Activated CD8-positive, alpha-beta memory T cell treated with anti-CD3 and anti-CD28 coated beads, Interleukin-2, amount 10 ng/mL, durations not matched to agents 7 days and 5 days (primary cell): ENCODE measurements around the gene TNFRSF17. TPM values are rescaled to one million over a fixed set of nuclear protein-coding genes. Genes with fewer than 3 reads are reported as not detected.
A peak's percentile ranks its signal among the peaks of the same experiment; 100 is the strongest.
"Not testable (repeated sequence)": the region's sequence is repeated elsewhere in the genome, so short reads cannot be mapped to it uniquely, and the experiment has no call there.

Source experiments
- ATAC-seq: fragments of 150-1000 bp; cut with Tn5 transposase; one replicate; pipeline ENCODE4 v1.10.0; 2021; ENCODE audit warnings: moderate library complexity
- CTCF ChIA-PET: fragments of 350-600 bp; sonication (Branson Sonifier 250); formaldehyde crosslinking; loops from one replicate; lab custom pipeline; 2021; ENCODE audit warnings: antibody characterized with exemption; lab: Charles Lee
- DNase-seq: peaks from one replicate; pipeline ENCODE4 v3.0.0-alpha.2; 2020
- H3K27ac Mint-ChIP-seq: one replicate; pipeline ENCODE4 v1.8.0; 2021; ENCODE audit warnings: mild to moderate bottlenecking, mixed read lengths
- H3K27me3 Mint-ChIP-seq: one replicate; pipeline ENCODE4 v1.8.0; 2021; ENCODE audit warnings: mixed read lengths
- H3K36me3 Mint-ChIP-seq: one replicate; pipeline ENCODE4 v1.8.0; 2021; ENCODE audit warnings: mild to moderate bottlenecking, mixed read lengths
- H3K4me1 Mint-ChIP-seq: one replicate; pipeline ENCODE4 v1.8.0; 2021; ENCODE audit warnings: mixed read lengths
- H3K4me3 Mint-ChIP-seq: one replicate; pipeline ENCODE4 v1.8.0; 2021; ENCODE audit warnings: mild to moderate bottlenecking, moderate library complexity, mixed read lengths
- H3K9me3 Mint-ChIP-seq: one replicate; pipeline ENCODE4 v1.8.0; 2022; ENCODE audit warnings: low read depth, mixed read lengths
- total RNA-seq, 2 experiments: library from RNA; stranded (reverse); gene quantifications; one replicate each; pipeline ENCODE4 v1.2.3, GENCODE V29; 2021

TNFRSF17 gene
- total RNA-seq: not detected

DNA sequence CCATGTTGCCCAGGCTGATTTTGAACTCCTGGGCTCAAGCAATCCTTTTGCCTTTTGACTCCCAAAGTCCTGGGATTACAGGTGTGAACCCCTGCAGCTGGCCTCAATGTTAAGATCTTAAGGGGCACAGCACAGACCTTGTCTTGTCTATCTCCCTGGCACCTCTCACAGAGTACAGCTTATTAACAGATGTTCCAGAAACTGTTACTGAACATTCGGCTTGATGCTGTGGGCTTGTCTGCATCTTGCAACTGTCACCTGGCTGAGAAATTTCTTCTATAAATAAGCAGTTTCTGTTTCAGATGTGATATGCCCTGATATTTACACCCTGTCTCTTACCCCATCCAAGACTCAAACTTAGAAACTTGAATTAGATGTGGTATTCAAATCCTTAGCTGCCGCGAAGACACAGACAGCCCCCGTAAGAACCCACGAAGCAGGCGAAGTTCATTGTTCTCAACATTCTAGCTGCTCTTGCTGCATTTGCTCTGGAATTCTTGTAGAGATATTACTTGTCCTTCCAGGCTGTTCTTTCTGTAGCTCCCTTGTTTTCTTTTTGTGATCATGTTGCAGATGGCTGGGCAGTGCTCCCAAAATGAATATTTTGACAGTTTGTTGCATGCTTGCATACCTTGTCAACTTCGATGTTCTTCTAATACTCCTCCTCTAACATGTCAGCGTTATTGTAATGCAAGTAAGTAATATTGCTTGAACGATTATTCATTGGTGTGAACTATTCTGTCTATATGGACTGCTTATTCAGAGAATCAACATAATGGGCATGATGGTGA lies at the start of gene TNFRSF17:
TSS of gene TNFRSF17 (plus strand) at position 450 of the 791 bp plus-strand sequence. CDS start at position 565, 115 bp downstream.
- ATAC-seq (no peak), DNase-seq (no peak)
- no peaks in the 10 kb centered on the region for H3K9me3 Mint-ChIP-seq
- H3K27ac Mint-ChIP-seq: no peak within 1 kb of the TSS
- no peaks in the 10 kb centered on the region for H3K36me3 Mint-ChIP-seq
- H3K4me3 Mint-ChIP-seq: no peak within 1 kb of the TSS
- H3K27me3 Mint-ChIP-seq: peaks cover 13% of the 10 kb centered on the region
- CTCF ChIA-PET: interaction anchor here (2.0 kb wide), 1 partner anchor 12 kb away, joined by 5 read pairs; the partner anchor contains the start of gene SNX29
- H3K4me1 Mint-ChIP-seq: peaks cover 7% of the 10 kb centered on the region

DNA sequence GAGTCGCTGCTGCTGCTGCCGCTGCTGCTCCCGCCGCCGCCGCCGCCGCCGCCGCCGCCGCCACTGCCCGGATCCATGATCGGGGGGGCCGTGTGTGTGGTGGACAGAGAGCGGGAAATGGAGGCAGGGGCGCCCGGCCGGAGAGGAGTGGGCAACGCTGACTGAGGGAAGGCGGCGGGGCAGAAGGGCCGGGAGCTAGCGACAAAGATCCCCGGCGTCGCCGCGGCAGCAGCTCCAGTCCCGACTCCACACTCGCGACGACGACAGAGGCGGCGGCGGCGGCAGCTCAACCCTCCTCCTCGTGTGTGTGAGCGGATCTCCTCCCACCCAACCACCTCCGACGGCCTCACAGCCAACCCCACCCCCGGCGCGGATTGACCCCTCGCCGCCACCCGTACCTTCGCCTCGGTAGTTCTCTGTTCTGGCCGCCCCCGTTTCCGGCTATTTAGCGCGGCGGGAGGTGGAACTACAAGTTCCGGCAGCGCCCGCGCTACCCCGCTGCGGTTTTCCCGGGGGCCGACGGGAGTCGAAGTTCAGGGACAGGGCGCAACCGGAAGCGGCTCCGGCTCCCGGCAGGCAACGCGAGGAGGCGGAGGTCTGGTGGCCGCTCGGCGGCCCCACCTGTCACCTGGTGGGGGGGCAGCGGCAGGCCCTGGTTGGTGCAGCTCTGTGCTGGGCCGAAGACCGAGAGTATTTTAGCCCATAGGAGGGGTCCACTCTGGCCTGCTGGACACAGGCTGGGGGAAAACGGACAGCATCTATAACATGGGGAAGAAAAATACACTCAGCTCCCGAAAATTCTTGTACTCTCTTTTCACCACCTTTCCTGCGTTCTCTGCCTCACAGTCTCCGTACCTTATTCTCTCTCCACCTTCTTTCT lies 49.1 kb upstream of the TNFRSF17 start, which contains the start of gene GSPT1:
TSS of gene GSPT1 (minus strand) at position 313 of the 880 bp plus-strand sequence. CDS start at position 77, 236 bp downstream.
- Mint-ChIP-seq H3K36me3 (peaks cover 15% of the 10 kb centered on the region), H3K4me3 (peak within 1 kb of the TSS; percentile 95), H3K4me1 (peaks cover 32% of the 10 kb centered on the region), H3K9me3 (no peaks in the 10 kb centered on the region), H3K27me3 (peaks cover 10% of the 10 kb centered on the region), H3K27ac (peak within 1 kb of the TSS; percentile 95)
- ATAC-seq (peak; percentile 94), DNase-seq (peak; percentile 100)
- CTCF ChIA-PET: interaction anchor here (1.0 to 1.6 kb wide), 3 partner anchors 10 to 119 kb away, joined by 3 to 8 read pairs (median 3); partner anchors contain the start of genes SNX29 and ZC3H7A

DNA sequence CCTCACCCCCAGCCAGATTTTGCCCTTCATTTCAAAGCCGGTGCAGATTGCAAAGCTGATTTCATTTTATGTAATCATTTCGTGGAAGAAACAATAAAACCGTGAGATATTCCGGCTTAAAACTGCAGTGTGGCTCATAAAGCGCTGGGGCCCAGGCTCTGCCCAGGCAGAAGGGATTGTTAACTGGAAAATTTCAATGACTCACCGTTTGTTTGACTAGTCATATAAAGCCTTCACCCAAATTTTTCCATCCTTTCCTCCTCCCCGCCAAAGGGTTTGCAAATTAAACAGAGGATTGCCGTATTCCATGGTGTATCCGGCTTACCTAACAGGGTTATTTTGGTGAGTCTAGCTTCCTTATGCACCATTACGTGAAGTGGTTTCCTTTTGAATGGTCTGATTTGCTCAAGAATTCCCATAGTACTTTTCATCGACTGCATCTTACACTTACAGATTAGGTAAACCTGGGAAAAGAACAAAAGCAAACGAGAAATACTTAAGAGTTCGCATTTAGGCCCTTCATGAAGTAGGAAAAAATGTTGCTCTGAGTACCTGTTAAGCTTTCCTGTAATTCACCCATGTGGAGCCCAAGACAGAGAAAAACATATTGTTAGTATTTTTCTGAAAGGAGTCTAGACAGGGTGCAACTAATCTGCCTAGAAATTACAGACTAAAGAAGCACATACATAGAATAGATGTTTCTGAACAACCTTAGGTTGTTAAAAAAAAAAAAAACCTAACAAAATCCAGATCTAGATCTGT lies 48.3 kb upstream of the TNFRSF17 start:
- H3K4me3 Mint-ChIP-seq: peak overlapping the region; percentile 85

GRCh38 chr16:11924046-11924445 lies 41.0 kb upstream of the TNFRSF17 start:
- H3K4me3 Mint-ChIP-seq, H3K9me3 Mint-ChIP-seq, H3K4me1 Mint-ChIP-seq, H3K36me3 Mint-ChIP-seq, ATAC-seq, DNase-seq, H3K27ac Mint-ChIP-seq, CTCF ChIA-PET, H3K27me3 Mint-ChIP-seq: not testable (repeated sequence)

More for the DNA sequence above, 48.3 kb upstream of the TNFRSF17 start:
- H3K27ac Mint-ChIP-seq: peak overlapping the region; percentile 92
- ATAC-seq: no peak
- CTCF ChIA-PET: interaction anchor here (1.6 kb wide), 1 partner anchor 119 kb away, joined by 8 read pairs; the partner anchor contains the start of gene ZC3H7A
- H3K9me3 Mint-ChIP-seq: no peaks in the 10 kb centered on the region
- H3K27me3 Mint-ChIP-seq: peaks cover 10% of the 10 kb centered on the region
- H3K4me1 Mint-ChIP-seq: peaks cover 28% of the 10 kb centered on the region
- H3K36me3 Mint-ChIP-seq: peaks cover 15% of the 10 kb centered on the region
- no peak for DNase-seq

GRCh38 chr16:11927350-11927749 lies 37.7 kb upstream of the TNFRSF17 start:
- H3K27me3 Mint-ChIP-seq, H3K4me3 Mint-ChIP-seq, H3K27ac Mint-ChIP-seq, ATAC-seq, H3K9me3 Mint-ChIP-seq, DNase-seq, H3K36me3 Mint-ChIP-seq, CTCF ChIA-PET, H3K4me1 Mint-ChIP-seq: not testable (repeated sequence)

- CTCF ChIA-PET, H3K27ac Mint-ChIP-seq, DNase-seq, H3K4me3 Mint-ChIP-seq, H3K9me3 Mint-ChIP-seq, H3K27me3 Mint-ChIP-seq, H3K4me1 Mint-ChIP-seq, ATAC-seq, H3K36me3 Mint-ChIP-seq: not testable (repeated sequence)
Measured at GRCh38 chr16:11941945-11942344, 23.1 kb upstream of the TNFRSF17 start, which contains the start of gene NPIPB2. NPIPB2 (minus strand) TSS chr16:11942045; CDS start chr16:11942045, 0 bp downstream.

- no peak overlapping the region for H3K4me3 Mint-ChIP-seq
- no peak overlapping the region for H3K27ac Mint-ChIP-seq
- H3K4me1 Mint-ChIP-seq: no peaks in the 10 kb centered on the region
- CTCF ChIA-PET: interaction anchor here (0.7 kb wide), 1 partner anchor 122 kb away, joined by 3 read pairs; no protein-coding TSS in a partner anchor
- DNase-seq (no peak), ATAC-seq (no peak)
- no peaks in the 10 kb centered on the region for H3K27me3 Mint-ChIP-seq
- no peaks in the 10 kb centered on the region for H3K36me3 Mint-ChIP-seq
- no peaks in the 10 kb centered on the region for H3K9me3 Mint-ChIP-seq
Measured at GRCh38 chr16:11946433-11946832, 18.6 kb upstream of the TNFRSF17 start.

DNA sequence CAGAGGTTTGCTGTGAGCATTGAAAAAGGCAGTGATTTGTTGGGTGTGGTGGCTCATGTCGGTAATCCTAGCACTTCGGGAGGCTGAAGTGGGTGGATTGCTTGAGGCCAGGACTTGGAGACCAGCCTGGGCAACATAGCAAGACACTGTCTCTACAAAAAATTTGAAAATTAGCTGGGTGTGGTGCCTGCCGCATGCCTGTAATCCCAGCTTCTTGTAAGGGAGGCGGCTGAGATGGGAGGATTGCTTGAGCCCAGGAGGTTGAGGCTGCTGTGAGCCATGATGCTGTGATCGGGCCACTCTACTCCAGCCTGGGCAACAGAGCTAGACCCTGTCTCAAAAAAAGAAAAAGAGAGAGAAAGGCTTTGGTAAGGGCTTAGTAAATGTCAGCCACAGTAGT lies 16.2 kb upstream of the TNFRSF17 start:
- Mint-ChIP-seq H3K4me3 (no peak overlapping the region), H3K9me3 (no peaks in the 10 kb centered on the region), H3K27ac (no peak overlapping the region), H3K4me1 (no peaks in the 10 kb centered on the region), H3K27me3 (no peaks in the 10 kb centered on the region), H3K36me3 (no peaks in the 10 kb centered on the region)
- ATAC-seq (no peak), DNase-seq (no peak)
- CTCF ChIA-PET: interaction anchor here (0.7 to 2.7 kb wide), 3 partner anchors 9 to 146 kb away, joined by 3 to 15 read pairs (median 3); no protein-coding TSS in a partner anchor

GRCh38 chr16:11949527-11949926 lies 15.5 kb upstream of the TNFRSF17 start:
- H3K4me3 Mint-ChIP-seq: no peak overlapping the region
- DNase-seq: no peak
- no peaks in the 10 kb centered on the region for H3K36me3 Mint-ChIP-seq
- peak; percentile 57 for ATAC-seq
- no peaks in the 10 kb centered on the region for H3K27me3 Mint-ChIP-seq
- no peaks in the 10 kb centered on the region for H3K9me3 Mint-ChIP-seq
- no peak overlapping the region for H3K27ac Mint-ChIP-seq
- H3K4me1 Mint-ChIP-seq: no peaks in the 10 kb centered on the region
- CTCF ChIA-PET: interaction anchor here (1.1 to 2.7 kb wide), 2 partner anchors 118 to 145 kb away, joined by 3 to 15 read pairs; no protein-coding TSS in a partner anchor

GRCh38 chr16:11950388-11950787 lies 14.6 kb upstream of the TNFRSF17 start:
- H3K4me1 Mint-ChIP-seq: no peaks in the 10 kb centered on the region
- CTCF ChIA-PET: no interaction called here
- no peaks in the 10 kb centered on the region for H3K27me3 Mint-ChIP-seq
- no peak overlapping the region for H3K27ac Mint-ChIP-seq
- H3K4me3 Mint-ChIP-seq: no peak overlapping the region
- DNase-seq (no peak), ATAC-seq (no peak)
- H3K36me3 Mint-ChIP-seq: no peaks in the 10 kb centered on the region
- H3K9me3 Mint-ChIP-seq: no peaks in the 10 kb centered on the region

DNA sequence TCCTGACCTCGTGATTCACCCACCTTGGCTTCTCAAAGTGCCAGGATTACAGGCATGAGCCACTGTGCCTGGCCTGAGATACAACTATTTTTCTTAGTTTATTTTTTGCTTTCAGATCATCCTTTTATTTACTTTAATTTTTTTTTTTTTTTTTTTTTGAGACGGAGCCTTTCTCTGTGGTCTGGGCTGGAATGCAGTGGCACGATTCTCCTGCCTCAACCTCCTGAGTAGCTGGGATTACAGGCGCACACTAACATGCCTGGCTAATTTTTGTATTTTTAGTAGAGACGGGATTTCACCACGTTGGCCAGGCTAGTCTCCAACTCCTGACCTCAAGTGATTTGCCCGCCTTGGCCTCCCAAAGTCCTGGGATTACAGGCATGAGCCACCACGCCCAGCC lies 11.4 kb upstream of the TNFRSF17 start:
- DNase-seq, H3K4me3 Mint-ChIP-seq, H3K27ac Mint-ChIP-seq, H3K27me3 Mint-ChIP-seq, CTCF ChIA-PET, H3K9me3 Mint-ChIP-seq, H3K36me3 Mint-ChIP-seq, H3K4me1 Mint-ChIP-seq, ATAC-seq: not testable (repeated sequence)

GRCh38 chr16:11955713-11956123 lies 9.3 kb upstream of the TNFRSF17 start:
- Mint-ChIP-seq H3K36me3 (no peaks in the 10 kb centered on the region), H3K4me3 (no peak overlapping the region), H3K27me3 (peaks cover 10% of the 10 kb centered on the region), H3K4me1 (no peaks in the 10 kb centered on the region), H3K9me3 (no peaks in the 10 kb centered on the region), H3K27ac (no peak overlapping the region)
- CTCF ChIA-PET: no interaction called here
- DNase-seq (no peak), ATAC-seq (no peak)
